GM21619 (cell line): ENCODE data around the gene HTRA2.
"Not testable (repeated sequence)": the region's sequence is repeated elsewhere in the genome, so short reads cannot be mapped to it uniquely, and the experiment has no call there.

Experiments
- ATAC-seq: cut with Tn5 transposase; IDR thresholded peaks from one replicate; pipeline ENCODE4 v1.9.1; 2021; ENCODE audit not compliant: unreplicated experiment

HTRA2 gene

GRCh38 chr2:74529357-74530238 lies at the start of gene HTRA2, which contains the start of gene AUP1:
TSS of gene HTRA2 (plus strand) at chr2:74529933. CDS start at chr2:74530007, 74 bp downstream.
TSS of gene AUP1 (minus strand) at chr2:74529706. CDS start at chr2:74529629, 77 bp downstream.
- peak; percentile 73 for ATAC-seq

- no peak for ATAC-seq
Observed at GRCh38 chr2:74481431-74481830, 48.3 kb upstream of the HTRA2 start.

- peak; percentile 40 for ATAC-seq
Observed at GRCh38 chr2:74481961-74482800, 47.6 kb upstream of the HTRA2 start.

- ATAC-seq, result peak; percentile 92
Observed at GRCh38 chr2:74482801-74483674, 46.7 kb upstream of the HTRA2 start, which contains the start of the genes CCDC142 and TTC31. TSS of gene CCDC142 (minus strand) at chr2:74482998. CDS start at chr2:74482837, 161 bp downstream. TSS of gene TTC31 (plus strand) at chr2:74483081. CDS start at chr2:74483096, 15 bp downstream.

- not testable (repeated sequence) for ATAC-seq
Observed at GRCh38 chr2:74483675-74484164, 46.0 kb upstream of the HTRA2 start.

- ATAC-seq, result no peak
Observed at GRCh38 chr2:74486141-74486540, 43.6 kb upstream of the HTRA2 start.

GRCh38 chr2:74488643-74489481 lies 40.9 kb upstream of the HTRA2 start:
- no peak for ATAC-seq

- no peak for ATAC-seq
Observed at GRCh38 chr2:74489906-74490305, 39.8 kb upstream of the HTRA2 start.

- ATAC-seq, result no peak
Observed at GRCh38 chr2:74491648-74492544, 37.8 kb upstream of the HTRA2 start.

- ATAC-seq, result no peak
Observed at GRCh38 chr2:74493546-74493945, 36.2 kb upstream of the HTRA2 start.

- no peak for ATAC-seq
Observed at GRCh38 chr2:74495440-74495839, 34.3 kb upstream of the HTRA2 start.

GRCh38 chr2:74496997-74497776 lies 32.5 kb upstream of the HTRA2 start:
- ATAC-seq, result no peak

- ATAC-seq, result no peak
Observed at GRCh38 chr2:74497777-74498499, 31.8 kb upstream of the HTRA2 start.

- ATAC-seq, result no peak
Observed at GRCh38 chr2:74498500-74499266, 31.1 kb upstream of the HTRA2 start.

GRCh38 chr2:74499267-74499939 lies 30.3 kb upstream of the HTRA2 start, which contains the start of gene LBX2:
TSS of gene LBX2 (minus strand) at chr2:74499603. CDS start at chr2:74499537, 66 bp downstream.
- no peak for ATAC-seq
